Measurements from ENCODE around the gene CTR9. TPM values are rescaled to one million over a fixed set of nuclear protein-coding genes. Genes with fewer than 3 reads are reported as not detected.

Gene CTR9
- total and polyA plus RNA-seq, 9 of the 15 experiments (the other 6 are each of a cell fraction or from before 2014, with no cell fraction given): 25.4 to 79.3 (median 47.3) TPM

- TF ChIP-seq FOXP4 (CRISPR knock-in tag; IDR thresholded peaks at IDR 0.05; ENCODE audit: borderline replicate concordance) (no peak), GABPA (tag; conservative IDR thresholded peaks at IDR 0.05; ENCODE audit: low read depth) (no peak), SREBF1 (IDR thresholded peaks at IDR 0.05; ENCODE audit: borderline replicate concordance, low read depth, low read length) (no peak), TFAM (CRISPR knock-in tag; conservative IDR thresholded peaks at IDR 0.05) (no peak), AFF1 (IDR thresholded peaks at IDR 0.05; ENCODE audit: low read depth in 1 of 2, partially characterized antibody in 2 of 2) (no peak), PURB (CRISPR knock-in tag; IDR thresholded peaks at IDR 0.05; ENCODE audit: low read depth) (no peak)
These were observed 4.2 kb upstream of the CTR9 start (continued) for GRCh38 chr11:10746871-10747270.
